DND-41 (cell line): ENCODE data around the gene CTIF.

Source experiments
- ATAC-seq: fragments of 200-7000 bp; cut with Tn5 transposase; 3 replicates; pipeline ENCODE4 v1.9.1; 2021; ENCODE audit warnings: low read depth; ENCODE audit not compliant: insufficient read depth
- DNase-seq: peaks from one replicate; pipeline ENCODE4 v3.0.0-alpha.2; 2020
- H2AFZ ChIP-seq: 2 replicates; pipeline ENCODE4 v1.6.0; 2012; ENCODE audit warnings: low read depth, low read length
- H3K27ac ChIP-seq: 2 replicates; pipeline ENCODE4 v1.5.1; 2012; ENCODE audit warnings: low read length, inconsistent platforms
- H3K27me3 ChIP-seq: fragments of 200-600 bp; sonication (generic); 2 replicates; pipeline ENCODE4 v1.6.0; 2012; ENCODE audit warnings: low read length, mild to moderate bottlenecking, inconsistent platforms; ENCODE audit not compliant: insufficient read depth, poor library complexity
- H3K36me3 ChIP-seq: 2 replicates; pipeline ENCODE4 v1.5.1; 2012; ENCODE audit warnings: low read length, inconsistent platforms; ENCODE audit not compliant: insufficient read depth
- H3K4me1 ChIP-seq: 2 replicates; pipeline ENCODE4 v1.5.1; 2012; ENCODE audit warnings: mild to moderate bottlenecking, low read length; ENCODE audit not compliant: insufficient read depth
- H3K4me2 ChIP-seq: 2 replicates; pipeline ENCODE4 v1.6.0; 2012; ENCODE audit warnings: mild to moderate bottlenecking, moderate library complexity, low read length, inconsistent platforms; ENCODE audit not compliant: insufficient read depth
- H3K4me3 ChIP-seq, 2 experiments: fragments of 200-600 bp in 1 of 2; shearing (Covaris generic) in 1 of 2; 2 replicates each; pipeline ENCODE4 v1.5.1; 2012 to 2016; ENCODE audit warnings: inconsistent platforms in 2 of 2, low read length in 2 of 2, mild to moderate bottlenecking in 2 of 2, low read depth in 1 of 2, moderate library complexity in 1 of 2
- H3K79me2 ChIP-seq: 2 replicates; pipeline ENCODE4 v1.6.0; 2012; ENCODE audit warnings: low read length, inconsistent platforms; ENCODE audit not compliant: insufficient read depth
- H3K9ac ChIP-seq: 2 replicates; pipeline ENCODE4 v1.6.0; 2012; ENCODE audit warnings: low read depth, mild to moderate bottlenecking, inconsistent platforms, low read length, moderate library complexity
- H3K9me3 ChIP-seq: 2 replicates; pipeline ENCODE4 v1.5.1; 2012; ENCODE audit warnings: low read length, moderate library complexity, mild to moderate bottlenecking, inconsistent platforms; ENCODE audit not compliant: insufficient read depth, severe bottlenecking
- H4K20me1 ChIP-seq: 2 replicates; pipeline ENCODE4 v1.6.0; 2012; ENCODE audit warnings: low read length; ENCODE audit not compliant: insufficient read depth
- CTCF ChIP-seq: IDR thresholded peaks from 2 replicates; pipeline ENCODE4 v1.5.1; 2012; ENCODE audit warnings: borderline replicate concordance, low read length, moderate library complexity, mild to moderate bottlenecking; ENCODE audit not compliant: poor library complexity, severe bottlenecking; ENCODE audit errors: extremely low read depth
- EZH2 ChIP-seq: IDR thresholded peaks from 3 replicates; pipeline ENCODE4 v1.6.1; 2012; ENCODE audit warnings: borderline replicate concordance, low read depth, mild to moderate bottlenecking, moderate library complexity, low read length, inconsistent platforms; ENCODE audit not compliant: severe bottlenecking

The CTIF gene

GRCh38 chr18:48815179-48815515 lies 276.3 kb downstream of the CTIF start:
- Histone ChIP-seq H3K4me2 (no peak overlapping the region), H4K20me1 (no peaks in the 10 kb centered on the region), H3K4me1 (no peaks in the 10 kb centered on the region; the same call in 1 of the 2 replicates), H2AFZ (no peak overlapping the region), H3K27me3 (no peaks in the 10 kb centered on the region), H3K79me2 (no peaks in the 10 kb centered on the region), H3K36me3 (no peaks in the 10 kb centered on the region), H3K4me3 (no peak overlapping the region), H3K9ac (no peak overlapping the region), H3K9me3 (no peaks in the 10 kb centered on the region), H3K27ac (no peak overlapping the region)
- DNase-seq (no peak), ATAC-seq (no peak)
- no peak for TF ChIP-seq CTCF
- no peak for TF ChIP-seq EZH2

GRCh38 chr18:48815581-48816324 lies 276.9 kb downstream of the CTIF start:
- Histone ChIP-seq H3K27me3 (no peaks in the 10 kb centered on the region), H3K9me3 (no peaks in the 10 kb centered on the region), H3K4me1 (no peaks in the 10 kb centered on the region; the same call in 1 of the 2 replicates), H3K36me3 (no peaks in the 10 kb centered on the region), H4K20me1 (no peaks in the 10 kb centered on the region), H3K4me3 (no peak overlapping the region), H3K79me2 (no peaks in the 10 kb centered on the region), H3K27ac (no peak overlapping the region), H2AFZ (no peak overlapping the region), H3K4me2 (no peak overlapping the region), H3K9ac (no peak overlapping the region)
- no peak for DNase-seq
- no peak for TF ChIP-seq EZH2
- no peak for TF ChIP-seq CTCF
- no peak for ATAC-seq

- H3K36me3 ChIP-seq = no peaks in the 10 kb centered on the region
- no peaks in the 10 kb centered on the region for H3K79me2 ChIP-seq
- no peak overlapping the region for H2AFZ ChIP-seq
- H3K9me3 ChIP-seq = no peaks in the 10 kb centered on the region
- TF ChIP-seq EZH2 = no peak
- no peak for TF ChIP-seq CTCF
- H3K4me1 ChIP-seq = no peaks in the 10 kb centered on the region; the same call in 1 of the 2 replicates
- no peak overlapping the region for H3K4me2 ChIP-seq
- ATAC-seq (no peak), DNase-seq (no peak)
- H3K9ac ChIP-seq = no peak overlapping the region
- H3K27me3 ChIP-seq = no peaks in the 10 kb centered on the region
- no peak overlapping the region for H3K4me3 ChIP-seq
- no peaks in the 10 kb centered on the region for H4K20me1 ChIP-seq
- no peak overlapping the region for H3K27ac ChIP-seq
Observed at GRCh38 chr18:48816554-48816953, 277.7 kb downstream of the CTIF start.

GRCh38 chr18:48817021-48817461 lies 278.2 kb downstream of the CTIF start:
- Histone ChIP-seq H4K20me1 (no peaks in the 10 kb centered on the region), H3K9me3 (no peaks in the 10 kb centered on the region), H3K27me3 (no peaks in the 10 kb centered on the region), H3K4me2 (no peak overlapping the region), H3K79me2 (no peaks in the 10 kb centered on the region), H3K4me3 (no peak overlapping the region), H3K9ac (no peak overlapping the region), H3K27ac (no peak overlapping the region), H2AFZ (no peak overlapping the region), H3K36me3 (no peaks in the 10 kb centered on the region), H3K4me1 (no peaks in the 10 kb centered on the region; the same call in 1 of the 2 replicates)
- no peak; the same call in 2 of the 3 replicates for ATAC-seq
- TF ChIP-seq EZH2 (no peak), CTCF (no peak)
- no peak for DNase-seq
